Nephron progenitor cell (in vitro differentiated cells): ENCODE results near the gene MAP1LC3B2.

Experiments
- DNase-seq: peaks from one replicate; pipeline ENCODE4 v3.0.0; 2021
- H3K27ac Mint-ChIP-seq: 2 replicates; pipeline ENCODE4 v1.8.0; 2021; ENCODE audit warnings: mild to moderate bottlenecking, moderate library complexity, mixed read lengths
- H3K27me3 Mint-ChIP-seq: 2 replicates; pipeline ENCODE4 v1.8.0; 2021; ENCODE audit warnings: mild to moderate bottlenecking, low read depth, mixed read lengths; ENCODE audit not compliant: poor library complexity
- H3K36me3 Mint-ChIP-seq: 2 replicates; pipeline ENCODE4 v1.8.0; 2021; ENCODE audit warnings: low read depth, mixed read lengths
- H3K4me1 Mint-ChIP-seq: 2 replicates; pipeline ENCODE4 v1.8.0; 2021; ENCODE audit warnings: mixed read lengths
- H3K4me3 Mint-ChIP-seq: 2 replicates; pipeline ENCODE4 v1.8.0; 2021; ENCODE audit warnings: mild to moderate bottlenecking, moderate library complexity, mixed read lengths
- H3K9me3 Mint-ChIP-seq: 2 replicates; pipeline ENCODE4 v1.8.0; 2021; ENCODE audit warnings: mild to moderate bottlenecking, moderate library complexity, mixed read lengths
- CTCF ChIP-seq: fragments of 200-600 bp; sonication (generic); IDR thresholded peaks from 2 replicates; pipeline ENCODE4 v1.5.0; 2021; ENCODE audit warnings: antibody characterized with exemption

The MAP1LC3B2 gene

GRCh38 chr12:116614194-116614915 is 55.2 kb downstream of the MAP1LC3B2 start:
- no peaks in the 10 kb centered on the region for H3K36me3 Mint-ChIP-seq
- no peak for DNase-seq
- peaks cover 3% of the 10 kb centered on the region for H3K27me3 Mint-ChIP-seq
- no peak overlapping the region for H3K4me3 Mint-ChIP-seq
- no peak overlapping the region for H3K27ac Mint-ChIP-seq
- peaks cover 66% of the 10 kb centered on the region for H3K4me1 Mint-ChIP-seq
- no peak for TF ChIP-seq CTCF
- peaks cover 8% of the 10 kb centered on the region for H3K9me3 Mint-ChIP-seq

GRCh38 chr12:116615141-116615861 is 56.1 kb downstream of the MAP1LC3B2 start:
- peaks cover 3% of the 10 kb centered on the region for H3K27me3 Mint-ChIP-seq
- peak overlapping the region; percentile 86 for H3K27ac Mint-ChIP-seq
- peaks cover 70% of the 10 kb centered on the region for H3K4me1 Mint-ChIP-seq
- no peak for TF ChIP-seq CTCF
- peaks cover 8% of the 10 kb centered on the region for H3K9me3 Mint-ChIP-seq
- DNase-seq, result peak; percentile 40
- no peaks in the 10 kb centered on the region for H3K36me3 Mint-ChIP-seq
- peak overlapping the region; percentile 40 for H3K4me3 Mint-ChIP-seq

GRCh38 chr12:116616536-116617248 is 57.5 kb downstream of the MAP1LC3B2 start:
- no peaks in the 10 kb centered on the region for H3K36me3 Mint-ChIP-seq
- no peak overlapping the region for H3K4me3 Mint-ChIP-seq
- no peak for TF ChIP-seq CTCF
- H3K27ac Mint-ChIP-seq, result no peak overlapping the region
- peaks cover 8% of the 10 kb centered on the region for H3K9me3 Mint-ChIP-seq
- H3K27me3 Mint-ChIP-seq, result peaks cover 3% of the 10 kb centered on the region
- DNase-seq, result no peak
- peaks cover 69% of the 10 kb centered on the region for H3K4me1 Mint-ChIP-seq

GRCh38 chr12:116619246-116619645 is 60.1 kb downstream of the MAP1LC3B2 start:
- no peak for DNase-seq
- no peak for TF ChIP-seq CTCF
- H3K4me1 Mint-ChIP-seq, result peaks cover 52% of the 10 kb centered on the region
- no peak overlapping the region for H3K4me3 Mint-ChIP-seq
- H3K36me3 Mint-ChIP-seq, result peaks cover 5% of the 10 kb centered on the region
- H3K27ac Mint-ChIP-seq, result peak overlapping the region; percentile 39
- H3K27me3 Mint-ChIP-seq, result peaks cover 5% of the 10 kb centered on the region
- peaks cover 21% of the 10 kb centered on the region for H3K9me3 Mint-ChIP-seq

GRCh38 chr12:116620124-116620491 is 60.9 kb downstream of the MAP1LC3B2 start:
- H3K27me3 Mint-ChIP-seq, result peaks cover 5% of the 10 kb centered on the region
- TF ChIP-seq CTCF, result no peak
- peaks cover 5% of the 10 kb centered on the region for H3K36me3 Mint-ChIP-seq
- H3K4me3 Mint-ChIP-seq, result no peak overlapping the region
- DNase-seq, result no peak
- peaks cover 21% of the 10 kb centered on the region for H3K9me3 Mint-ChIP-seq
- H3K4me1 Mint-ChIP-seq, result peaks cover 44% of the 10 kb centered on the region
- H3K27ac Mint-ChIP-seq, result peak overlapping the region; percentile 34
